ENCODE data around the gene QKI. TPM values are rescaled to one million over a fixed set of nuclear protein-coding genes. Genes with fewer than 3 reads are reported as not detected.

QKI gene
- polyA plus RNA-seq, 2 donors: 5.6 to 15.1 TPM

- Histone ChIP-seq H3K4me1 (ENCODE audit: control insufficient read depth in 2 of 2, insufficient read depth in 2 of 2, low read length in 1 of 2) (no peaks in the 10 kb centered on the region), H3K27me3 (ENCODE audit: control insufficient read depth in 1 of 2, insufficient read depth in 2 of 2, low read length in 2 of 2) (no peaks in the 10 kb centered on the region), H3K27ac (ENCODE audit: low read depth in 2 of 2, low read length in 1 of 2) (peak overlapping the region in 1 of 2 donors; percentile 37), H3K36me3 (ENCODE audit: control insufficient read depth in 2 of 2, insufficient read depth in 2 of 2, low read length in 1 of 2) (no peaks in the 10 kb centered on the region), H3K9me3 (ENCODE audit: control insufficient read depth in 2 of 2, insufficient read depth in 1 of 2, low read depth in 1 of 2, low read length in 1 of 2) (no peaks in the 10 kb centered on the region), H3K4me3 (ENCODE audit: low read depth in 1 of 2, low read length in 2 of 2) (no peak overlapping the region)
- WGBS, 2 donors: 76 to 79% methylated on average over 9 of the region's 9 CpGs
Observed at GRCh38 chr6:163398815-163399214, 15.7 kb upstream of the QKI start.

GRCh38 chr6:163400509-163400908, 14.0 kb upstream of the QKI start:
- Histone ChIP-seq H3K4me1 (ENCODE audit: control insufficient read depth in 2 of 2, insufficient read depth in 2 of 2, low read length in 1 of 2) (peaks cover under 1 to 2% of the 10 kb centered on the region in 2 donors), H3K4me3 (ENCODE audit: low read depth in 1 of 2, low read length in 2 of 2) (no peak overlapping the region), H3K36me3 (ENCODE audit: control insufficient read depth in 2 of 2, insufficient read depth in 2 of 2, low read length in 1 of 2) (no peaks in the 10 kb centered on the region), H3K9me3 (ENCODE audit: control insufficient read depth in 2 of 2, insufficient read depth in 1 of 2, low read depth in 1 of 2, low read length in 1 of 2) (no peaks in the 10 kb centered on the region), H3K27me3 (ENCODE audit: control insufficient read depth in 1 of 2, insufficient read depth in 2 of 2, low read length in 2 of 2) (no peaks in the 10 kb centered on the region), H3K27ac (ENCODE audit: low read depth in 2 of 2, low read length in 1 of 2) (no peak overlapping the region)
- 90 to 94% methylated on average over 2 of the region's 2 CpGs for WGBS, 2 donors

DNA sequence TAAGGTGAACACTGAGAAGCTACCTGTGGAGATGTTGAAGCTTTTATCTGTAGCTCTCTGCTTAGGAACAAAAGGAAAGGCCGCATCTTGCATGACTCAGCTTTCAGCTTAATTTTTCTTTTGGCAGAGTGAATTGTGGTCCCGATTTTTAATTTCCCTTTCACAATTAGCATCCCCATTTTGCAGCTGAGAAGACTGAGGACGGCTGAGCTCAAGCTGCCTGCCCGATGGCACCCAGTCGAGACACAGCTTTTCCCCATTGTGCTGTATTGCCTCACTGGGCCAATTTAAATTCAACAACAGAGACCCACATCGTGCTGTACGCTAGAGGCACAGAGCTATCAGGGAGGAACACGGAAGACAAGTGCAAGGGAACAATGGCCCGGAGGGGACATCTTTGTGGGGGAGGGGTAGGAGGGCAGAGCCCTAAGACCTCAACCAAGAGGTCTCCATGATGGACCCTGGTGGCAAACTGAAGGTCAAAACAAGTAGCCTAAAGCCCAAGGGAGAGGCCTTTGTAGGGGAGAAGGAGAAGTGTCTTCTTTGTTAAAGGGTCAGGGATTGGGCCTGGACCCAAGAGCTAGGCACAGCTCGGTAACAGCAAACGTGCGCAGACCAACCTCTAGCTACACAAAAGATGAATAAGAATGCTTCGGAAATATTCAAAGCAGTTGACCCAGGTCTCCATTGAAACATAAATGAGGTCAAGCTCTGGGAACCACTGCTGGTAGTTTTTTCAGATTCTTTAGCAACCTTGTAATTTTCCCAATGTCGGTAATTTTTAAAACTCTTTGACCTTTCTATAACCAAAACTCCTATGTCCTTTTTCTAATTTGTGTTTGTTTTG, 13.3 kb upstream of the QKI start:
- H3K27me3 ChIP-seq (ENCODE audit: control insufficient read depth in 1 of 2, insufficient read depth in 2 of 2, low read length in 2 of 2): no peaks in the 10 kb centered on the region
- no peak overlapping the region for H3K4me3 ChIP-seq (ENCODE audit: low read depth in 1 of 2, low read length in 2 of 2)
- peaks cover 2 to 4% of the 10 kb centered on the region in 2 donors for H3K4me1 ChIP-seq (ENCODE audit: control insufficient read depth in 2 of 2, insufficient read depth in 2 of 2, low read length in 1 of 2)
- H3K9me3 ChIP-seq (ENCODE audit: control insufficient read depth in 2 of 2, insufficient read depth in 1 of 2, low read depth in 1 of 2, low read length in 1 of 2): no peaks in the 10 kb centered on the region
- 87 to 94% methylated on average over 14 of the region's 14 CpGs for WGBS, 2 donors
- H3K27ac ChIP-seq (ENCODE audit: low read depth in 2 of 2, low read length in 1 of 2): no peak overlapping the region
- no peaks in the 10 kb centered on the region for H3K36me3 ChIP-seq (ENCODE audit: control insufficient read depth in 2 of 2, insufficient read depth in 2 of 2, low read length in 1 of 2)

DNA sequence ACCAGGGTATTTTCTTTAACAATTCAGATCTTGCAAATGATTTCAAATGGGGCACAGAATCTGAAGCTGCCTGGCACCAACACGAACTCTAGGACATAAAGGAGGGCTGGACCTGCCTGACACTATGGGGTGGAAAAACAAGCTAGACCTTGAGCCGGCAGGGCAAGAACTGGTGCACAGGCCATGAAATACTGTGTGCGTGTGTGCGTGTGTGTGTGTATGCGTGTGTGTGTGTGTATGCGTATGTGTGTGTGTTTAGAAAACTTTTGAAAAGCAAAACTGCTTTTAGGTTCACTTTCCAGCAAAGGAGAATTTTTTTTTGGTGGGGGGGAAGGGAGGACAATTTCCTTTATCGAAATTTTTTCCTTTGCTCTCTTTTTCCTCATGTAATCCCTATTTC, 11.9 kb upstream of the QKI start:
- no peaks in the 10 kb centered on the region for H3K9me3 ChIP-seq (ENCODE audit: control insufficient read depth in 2 of 2, insufficient read depth in 1 of 2, low read depth in 1 of 2, low read length in 1 of 2)
- no peaks in the 10 kb centered on the region for H3K36me3 ChIP-seq (ENCODE audit: control insufficient read depth in 2 of 2, insufficient read depth in 2 of 2, low read length in 1 of 2)
- WGBS, 2 donors: 78 to 86% methylated on average over 7 of the region's 7 CpGs
- H3K27me3 ChIP-seq (ENCODE audit: control insufficient read depth in 1 of 2, insufficient read depth in 2 of 2, low read length in 2 of 2): no peaks in the 10 kb centered on the region
- H3K4me1 ChIP-seq (ENCODE audit: control insufficient read depth in 2 of 2, insufficient read depth in 2 of 2, low read length in 1 of 2): peaks cover 2 to 4% of the 10 kb centered on the region in 2 donors
- no peak overlapping the region for H3K27ac ChIP-seq (ENCODE audit: low read depth in 2 of 2, low read length in 1 of 2)
- H3K4me3 ChIP-seq (ENCODE audit: low read depth in 1 of 2, low read length in 2 of 2): no peak overlapping the region

DNA sequence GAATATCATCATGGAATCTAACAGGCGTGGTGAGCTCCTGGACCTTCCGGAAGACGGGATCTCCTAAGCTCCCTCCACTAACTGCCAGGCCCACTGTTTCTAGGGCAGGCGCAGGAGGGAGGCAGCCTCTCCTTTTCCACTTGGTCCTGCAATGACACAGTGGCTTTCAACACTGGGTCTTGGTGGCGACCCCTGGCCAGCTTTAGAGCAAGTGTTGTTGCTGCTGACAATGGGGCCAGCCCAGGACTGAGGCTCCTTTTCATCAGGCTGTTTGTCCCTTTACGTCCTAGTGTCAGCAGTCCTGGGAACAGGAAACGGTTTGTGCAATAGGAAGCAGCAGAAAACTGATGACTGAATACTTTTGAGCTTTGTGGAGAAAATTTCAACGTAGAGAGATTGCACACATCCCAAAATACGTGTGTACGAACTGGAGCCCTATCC, 9.7 kb upstream of the QKI start:
- H3K4me3 ChIP-seq (ENCODE audit: low read depth in 1 of 2, low read length in 2 of 2): no peak overlapping the region
- H3K9me3 ChIP-seq (ENCODE audit: control insufficient read depth in 2 of 2, insufficient read depth in 1 of 2, low read depth in 1 of 2, low read length in 1 of 2): no peaks in the 10 kb centered on the region
- H3K36me3 ChIP-seq (ENCODE audit: control insufficient read depth in 2 of 2, insufficient read depth in 2 of 2, low read length in 1 of 2): no peaks in the 10 kb centered on the region
- H3K27ac ChIP-seq (ENCODE audit: low read depth in 2 of 2, low read length in 1 of 2): peak overlapping the region; percentile 31 to 78
- no peaks in the 10 kb centered on the region for H3K27me3 ChIP-seq (ENCODE audit: control insufficient read depth in 1 of 2, insufficient read depth in 2 of 2, low read length in 2 of 2)
- peaks cover 2 to 4% of the 10 kb centered on the region in 2 donors for H3K4me1 ChIP-seq (ENCODE audit: control insufficient read depth in 2 of 2, insufficient read depth in 2 of 2, low read length in 1 of 2)
- 79 to 82% methylated on average over 10 of the region's 10 CpGs for WGBS, 2 donors

- H3K4me3 ChIP-seq (ENCODE audit: low read depth in 1 of 2, low read length in 2 of 2): peak overlapping the region; percentile 28 to 41
- H3K4me1 ChIP-seq (ENCODE audit: control insufficient read depth in 2 of 2, insufficient read depth in 2 of 2, low read length in 1 of 2): peaks cover 2 to 4% of the 10 kb centered on the region in 2 donors
- H3K36me3 ChIP-seq (ENCODE audit: control insufficient read depth in 2 of 2, insufficient read depth in 2 of 2, low read length in 1 of 2): no peaks in the 10 kb centered on the region
- H3K9me3 ChIP-seq (ENCODE audit: control insufficient read depth in 2 of 2, insufficient read depth in 1 of 2, low read depth in 1 of 2, low read length in 1 of 2): no peaks in the 10 kb centered on the region
- H3K27ac ChIP-seq (ENCODE audit: low read depth in 2 of 2, low read length in 1 of 2): peak overlapping the region; percentile 76 to 89
- H3K27me3 ChIP-seq (ENCODE audit: control insufficient read depth in 1 of 2, insufficient read depth in 2 of 2, low read length in 2 of 2): no peaks in the 10 kb centered on the region
- 36 to 38% methylated on average over 18 of the region's 18 CpGs for WGBS, 2 donors
Observed at GRCh38 chr6:163405412-163406309, 8.9 kb upstream of the QKI start.

- peaks cover 2 to 4% of the 10 kb centered on the region in 2 donors for H3K4me1 ChIP-seq (ENCODE audit: control insufficient read depth in 2 of 2, insufficient read depth in 2 of 2, low read length in 1 of 2)
- H3K4me3 ChIP-seq (ENCODE audit: low read depth in 1 of 2, low read length in 2 of 2): no peak overlapping the region
- H3K27ac ChIP-seq (ENCODE audit: low read depth in 2 of 2, low read length in 1 of 2): no peak overlapping the region
- no peaks in the 10 kb centered on the region for H3K9me3 ChIP-seq (ENCODE audit: control insufficient read depth in 2 of 2, insufficient read depth in 1 of 2, low read depth in 1 of 2, low read length in 1 of 2)
- 55 to 57% methylated on average over 1 of the region's 1 CpG for WGBS, 2 donors
- H3K36me3 ChIP-seq (ENCODE audit: control insufficient read depth in 2 of 2, insufficient read depth in 2 of 2, low read length in 1 of 2): no peaks in the 10 kb centered on the region
- H3K27me3 ChIP-seq (ENCODE audit: control insufficient read depth in 1 of 2, insufficient read depth in 2 of 2, low read length in 2 of 2): no peaks in the 10 kb centered on the region
Observed at GRCh38 chr6:163406366-163406765, 8.2 kb upstream of the QKI start.

DNA sequence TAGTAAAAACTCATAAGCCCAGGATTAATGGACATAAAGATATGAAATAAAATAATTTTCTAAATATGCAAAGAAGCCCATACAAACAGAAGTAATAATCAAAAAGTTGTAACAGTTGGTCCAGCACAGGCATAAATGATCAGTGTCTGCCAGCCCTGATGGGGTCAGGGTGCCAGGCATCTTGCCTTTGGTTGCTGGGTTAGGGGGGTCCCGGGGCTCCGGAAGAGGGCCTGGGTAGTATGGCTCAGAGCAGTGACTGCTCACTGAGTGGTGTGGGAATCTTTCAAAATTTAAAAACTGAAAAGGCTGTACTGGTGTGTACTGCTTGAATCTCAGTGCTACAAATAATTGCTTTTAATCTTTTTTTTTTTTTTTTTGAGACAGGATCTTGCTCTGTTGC, 7.7 kb upstream of the QKI start:
- Histone ChIP-seq H3K27ac (ENCODE audit: low read depth in 2 of 2, low read length in 1 of 2) (no peak overlapping the region), H3K4me1 (ENCODE audit: control insufficient read depth in 2 of 2, insufficient read depth in 2 of 2, low read length in 1 of 2) (peaks cover 2 to 4% of the 10 kb centered on the region in 2 donors), H3K27me3 (ENCODE audit: control insufficient read depth in 1 of 2, insufficient read depth in 2 of 2, low read length in 2 of 2) (no peaks in the 10 kb centered on the region), H3K9me3 (ENCODE audit: control insufficient read depth in 2 of 2, insufficient read depth in 1 of 2, low read depth in 1 of 2, low read length in 1 of 2) (no peaks in the 10 kb centered on the region), H3K36me3 (ENCODE audit: control insufficient read depth in 2 of 2, insufficient read depth in 2 of 2, low read length in 1 of 2) (no peaks in the 10 kb centered on the region), H3K4me3 (ENCODE audit: low read depth in 1 of 2, low read length in 2 of 2) (no peak overlapping the region)
- 91 to 97% methylated on average over 2 of the region's 2 CpGs for WGBS, 2 donors

DNA sequence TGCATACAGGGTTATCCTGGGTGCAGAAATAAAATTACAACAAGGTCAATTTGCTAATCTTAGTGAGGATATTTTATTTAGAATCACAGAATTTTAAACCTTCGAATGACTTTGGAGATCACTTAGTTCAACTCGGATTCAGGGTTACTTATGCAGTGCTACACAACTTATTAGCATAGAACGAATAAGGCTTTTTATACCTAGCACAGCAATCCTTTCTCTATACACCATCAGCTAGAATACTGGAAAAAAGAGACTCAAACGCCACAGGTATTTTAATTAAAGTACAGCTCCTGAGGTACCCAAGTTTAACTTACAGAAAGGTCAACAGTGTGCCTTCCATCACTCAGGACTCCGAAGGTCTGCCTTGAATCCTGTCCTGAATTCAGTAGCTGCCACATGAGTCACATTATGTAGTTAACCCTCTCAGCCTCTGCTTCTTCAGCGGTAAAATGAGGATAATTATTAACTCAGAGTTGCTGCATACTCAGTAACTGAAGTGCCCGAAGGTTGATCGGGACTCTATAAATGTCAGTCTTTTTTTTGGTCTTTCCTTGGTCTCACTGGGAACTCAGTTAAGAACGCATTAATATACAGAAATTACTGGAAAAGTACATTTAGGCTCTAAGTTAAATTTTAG, 6.0 kb upstream of the QKI start:
- WGBS, 2 donors: 80 to 90% methylated on average over 9 of the region's 9 CpGs
- Histone ChIP-seq H3K36me3 (ENCODE audit: control insufficient read depth in 2 of 2, insufficient read depth in 2 of 2, low read length in 1 of 2) (no peaks in the 10 kb centered on the region), H3K4me3 (ENCODE audit: low read depth in 1 of 2, low read length in 2 of 2) (no peak overlapping the region), H3K4me1 (ENCODE audit: control insufficient read depth in 2 of 2, insufficient read depth in 2 of 2, low read length in 1 of 2) (peaks cover 2 to 4% of the 10 kb centered on the region in 2 donors), H3K27ac (ENCODE audit: low read depth in 2 of 2, low read length in 1 of 2) (no peak overlapping the region), H3K9me3 (ENCODE audit: control insufficient read depth in 2 of 2, insufficient read depth in 1 of 2, low read depth in 1 of 2, low read length in 1 of 2) (no peaks in the 10 kb centered on the region), H3K27me3 (ENCODE audit: control insufficient read depth in 1 of 2, insufficient read depth in 2 of 2, low read length in 2 of 2) (no peaks in the 10 kb centered on the region)

All from esophagus (tissue), 2 donors.